CD4-positive, alpha-beta memory T cell (primary cell): ENCODE results near the gene KLHL1. TPM values are rescaled to one million over a fixed set of nuclear protein-coding genes. Genes with fewer than 3 reads are reported as not detected.

Experiments used
- CTCF ChIA-PET: fragments of 350-600 bp; sonication (Branson Sonifier 250); formaldehyde crosslinking; loops from one replicate; lab custom pipeline; 2021; ENCODE audit warnings: inconsistent platforms; ENCODE audit not compliant: partially characterized antibody; lab: Charles Lee
- POLR2A ChIA-PET: fragments of 350-600 bp; sonication (Branson Sonifier 250); formaldehyde crosslinking; loops from one replicate; lab custom pipeline; 2021; ENCODE audit not compliant: partially characterized antibody; lab: Charles Lee
- DNase-seq, 5 donors: peaks; one replicate each; pipeline versions ENCODE4 v3.0.0 to v3.0.0-alpha.2; 2020 to 2022; ENCODE audit warnings: mixed read lengths in 1 of 5
- H3K27ac ChIP-seq: one replicate; pipeline ENCODE4 v1.7.0; 2013; ENCODE audit warnings: low read depth, low read length
- H3K27me3 ChIP-seq: 2 replicates; pipeline ENCODE4 v1.7.0; 2013; ENCODE audit warnings: mild to moderate bottlenecking, low read length, moderate library complexity; ENCODE audit not compliant: insufficient read depth
- H3K36me3 ChIP-seq: 2 replicates; pipeline ENCODE4 v1.7.0; 2013; ENCODE audit warnings: mild to moderate bottlenecking, low read length, moderate library complexity; ENCODE audit not compliant: insufficient read depth
- H3K4me1 ChIP-seq: 2 replicates; pipeline ENCODE4 v1.7.0; 2013; ENCODE audit warnings: mild to moderate bottlenecking, low read length, moderate library complexity; ENCODE audit not compliant: insufficient read depth
- H3K4me3 ChIP-seq, 2 donors: one replicate each; pipeline ENCODE4 v1.7.0; 2013; ENCODE audit warnings: low read length in 2 of 2, mild to moderate bottlenecking in 1 of 2
- H3K9me3 ChIP-seq, 2 donors: one replicate each; pipeline ENCODE4 v1.7.0; 2013; ENCODE audit warnings: low read length in 2 of 2, control low read depth in 1 of 2; ENCODE audit not compliant: control insufficient read depth in 1 of 2
- H3K27ac Mint-ChIP-seq, 7 donors: one replicate each; pipeline ENCODE4 v1.8.0; 2020 to 2021; ENCODE audit warnings: mixed read lengths in 7 of 7, mild to moderate bottlenecking in 6 of 7, inconsistent platforms in 3 of 7, moderate library complexity in 3 of 7
- H3K27me3 Mint-ChIP-seq, 2 donors: one replicate each; pipeline ENCODE4 v1.8.0; 2020 to 2021; ENCODE audit warnings: mixed read lengths in 2 of 2
- H3K36me3 Mint-ChIP-seq, 2 donors: one replicate each; pipeline ENCODE4 v1.8.0; 2020 to 2021; ENCODE audit warnings: mixed read lengths in 2 of 2, inconsistent platforms in 1 of 2, mild to moderate bottlenecking in 1 of 2
- H3K4me1 Mint-ChIP-seq, 4 donors: one replicate each; pipeline ENCODE4 v1.8.0; 2020 to 2021; ENCODE audit warnings: mixed read lengths in 4 of 4, mild to moderate bottlenecking in 1 of 4
- H3K4me3 Mint-ChIP-seq, 8 donors: one replicate each; pipeline ENCODE4 v1.8.0; 2020 to 2021; ENCODE audit warnings: mixed read lengths in 8 of 8, mild to moderate bottlenecking in 7 of 8, moderate library complexity in 6 of 8, inconsistent platforms in 3 of 8
- H3K9me3 Mint-ChIP-seq, 8 donors: one replicate each; pipeline ENCODE4 v1.8.0; 2020 to 2021; ENCODE audit warnings: mixed read lengths in 8 of 8, mild to moderate bottlenecking in 5 of 8, inconsistent platforms in 3 of 8, moderate library complexity in 1 of 8
- intact Hi-C: fragments of 100-400 bp; cut with micrococcal nuclease; formaldehyde crosslinking; loops from one replicate; pipeline ENCODE4 v1.15.1; 2023
- polyA plus RNA-seq, 2 donors: library from polyadenylated mRNA; unstranded; fragments of 300-500 nt; fragmentation: Illumina TruSeq; gene quantifications; one replicate each; pipeline ENCODE4 v1.2.3, GENCODE V29; 2021
- total RNA-seq, 2 experiments: library from RNA; stranded (reverse); gene quantifications; one replicate each; pipeline ENCODE4 v1.2.3, GENCODE V29; 2021

The KLHL1 gene
- total and polyA plus RNA-seq, 4 experiments from 2014 or later: not detected

DNA sequence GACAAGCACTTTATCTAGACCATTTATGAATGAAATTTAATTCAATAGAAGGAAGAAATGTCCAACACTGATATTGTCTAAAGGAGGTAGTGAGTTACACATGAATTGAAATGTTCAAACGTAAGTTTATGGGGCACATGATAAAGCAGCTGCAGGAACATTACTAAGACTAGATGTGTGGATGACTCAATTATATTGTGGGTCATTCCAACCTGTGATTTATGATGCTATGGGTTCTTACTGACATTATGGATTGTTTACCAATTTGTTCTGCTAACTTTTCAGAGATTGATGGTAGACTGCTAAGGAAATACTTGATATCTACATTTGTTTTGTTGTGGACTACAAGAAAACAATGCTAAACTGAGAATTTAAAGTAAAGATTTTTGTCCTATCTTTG, 56.7 kb downstream of the KLHL1 start:
- Mint-ChIP-seq H3K36me3 (no peaks in the 10 kb centered on the region), H3K9me3 (peaks cover 2 to 36% (median 18%) of the 10 kb centered on the region in 8 donors), H3K27me3 (no peaks in the 10 kb centered on the region), H3K4me1 (no peaks in the 10 kb centered on the region), H3K4me3 (no peak overlapping the region), H3K27ac (no peak overlapping the region)
- Histone ChIP-seq H3K27me3 (no peaks in the 10 kb centered on the region), H3K4me3 (no peak overlapping the region), H3K27ac (no peak overlapping the region), H3K36me3 (no peaks in the 10 kb centered on the region), H3K4me1 (no peaks in the 10 kb centered on the region), H3K9me3 (peaks cover 0 to 3% of the 10 kb centered on the region in 2 donors)
- intact Hi-C loops: no loop called here
- DNase-seq: no peak
- ChIA-PET CTCF (no interaction called here), POLR2A (no interaction called here)

GRCh38 chr13:70043685-70044084, 64.6 kb downstream of the KLHL1 start:
- ChIA-PET POLR2A (no interaction called here), CTCF (no interaction called here)
- Histone ChIP-seq H3K36me3 (no peaks in the 10 kb centered on the region), H3K4me1 (no peaks in the 10 kb centered on the region), H3K27me3 (no peaks in the 10 kb centered on the region), H3K4me3 (no peak overlapping the region), H3K27ac (no peak overlapping the region), H3K9me3 (no peaks in the 10 kb centered on the region)
- H3K9me3 Mint-ChIP-seq: peaks cover 3 to 18% (median 12%) of the 10 kb centered on the region in 8 donors
- H3K4me1 Mint-ChIP-seq: no peaks in the 10 kb centered on the region
- intact Hi-C loops: no loop called here
- no peak overlapping the region for H3K27ac Mint-ChIP-seq
- no peak for DNase-seq
- H3K36me3 Mint-ChIP-seq: no peaks in the 10 kb centered on the region
- no peaks in the 10 kb centered on the region for H3K27me3 Mint-ChIP-seq
- no peak overlapping the region for H3K4me3 Mint-ChIP-seq

DNA sequence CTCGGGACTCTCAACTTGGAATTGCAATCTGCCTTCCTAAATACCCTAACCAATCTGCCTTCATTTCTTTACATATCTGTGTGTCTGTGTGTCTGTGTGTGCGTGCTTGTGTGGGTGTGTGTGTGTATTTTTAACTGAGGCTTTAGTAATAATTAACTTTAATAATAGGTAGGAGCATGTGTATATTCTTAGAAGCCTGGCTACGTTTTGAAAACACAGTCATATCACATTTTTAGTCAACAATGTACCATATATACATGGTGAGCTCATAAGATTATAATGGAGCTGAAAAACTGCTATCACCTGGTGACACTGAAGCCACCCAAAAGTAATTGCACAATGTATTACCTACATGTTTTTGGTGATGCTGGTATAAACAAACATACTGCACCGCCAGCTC, 66.1 kb downstream of the KLHL1 start:
- H3K27ac Mint-ChIP-seq: no peak overlapping the region

DNA sequence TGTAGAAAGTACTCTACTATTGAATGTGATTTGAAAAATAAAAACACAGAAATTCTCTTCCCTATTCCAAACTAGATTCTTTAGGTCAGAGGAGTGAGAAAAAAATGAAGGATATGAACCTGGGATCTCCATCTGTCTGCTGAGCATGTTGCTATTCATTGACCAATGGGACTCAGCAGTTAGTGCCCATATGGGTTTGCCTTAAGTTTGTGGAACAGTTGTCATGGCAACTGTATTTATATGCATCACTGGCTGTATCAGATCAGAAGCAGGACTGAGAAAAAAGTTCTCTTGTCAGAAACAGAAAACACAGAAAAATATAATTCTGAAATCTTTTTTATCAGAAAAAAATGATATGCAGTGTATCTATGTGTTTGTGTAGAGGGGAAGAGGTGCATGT, 74.0 kb downstream of the KLHL1 start:
- H3K9me3 Mint-ChIP-seq: peaks cover 0 to 19% (median 4%) of the 10 kb centered on the region in 8 donors
- Histone ChIP-seq H3K9me3 (no peaks in the 10 kb centered on the region), H3K27me3 (no peaks in the 10 kb centered on the region), H3K4me1 (no peaks in the 10 kb centered on the region), H3K27ac (no peak overlapping the region), H3K36me3 (no peaks in the 10 kb centered on the region), H3K4me3 (no peak overlapping the region)
- no peaks in the 10 kb centered on the region for H3K36me3 Mint-ChIP-seq
- no peak overlapping the region for H3K4me3 Mint-ChIP-seq
- intact Hi-C loops: no loop called here
- no peak overlapping the region for H3K27ac Mint-ChIP-seq
- H3K27me3 Mint-ChIP-seq: no peaks in the 10 kb centered on the region
- no peaks in the 10 kb centered on the region for H3K4me1 Mint-ChIP-seq
- no peak for DNase-seq
- POLR2A ChIA-PET: no interaction called here
- CTCF ChIA-PET: no interaction called here

More for the DNA sequence above, 66.1 kb downstream of the KLHL1 start:
- ChIA-PET POLR2A (no interaction called here), CTCF (no interaction called here)
- Histone ChIP-seq H3K4me3 (no peak overlapping the region), H3K36me3 (no peaks in the 10 kb centered on the region), H3K4me1 (no peaks in the 10 kb centered on the region), H3K27ac (no peak overlapping the region), H3K27me3 (no peaks in the 10 kb centered on the region), H3K9me3 (no peaks in the 10 kb centered on the region)
- no peaks in the 10 kb centered on the region for H3K36me3 Mint-ChIP-seq
- H3K27me3 Mint-ChIP-seq: no peaks in the 10 kb centered on the region
- H3K9me3 Mint-ChIP-seq: peaks cover 3 to 17% (median 14%) of the 10 kb centered on the region in 8 donors
- DNase-seq: no peak
- no peaks in the 10 kb centered on the region for H3K4me1 Mint-ChIP-seq
- intact Hi-C loops: no loop called here
- H3K4me3 Mint-ChIP-seq: no peak overlapping the region

DNA sequence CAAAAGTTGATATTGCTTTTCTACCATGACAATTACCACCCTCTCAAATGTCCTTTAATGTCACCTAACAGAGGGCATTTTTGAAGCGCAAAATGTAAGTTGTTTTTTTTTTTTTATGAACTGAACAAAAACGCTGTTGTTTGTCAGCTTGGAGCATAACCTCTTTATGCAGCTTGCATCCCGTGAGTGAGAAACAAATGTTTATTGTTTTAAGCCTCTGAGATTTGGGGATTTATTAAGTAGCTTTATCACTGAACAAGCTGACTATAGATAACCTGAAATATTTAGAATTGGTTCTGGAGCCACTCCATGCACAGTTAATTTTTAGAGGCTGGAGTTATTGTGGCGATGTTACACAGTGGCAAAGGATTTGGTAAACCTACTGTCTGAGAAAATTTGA, 80.7 kb downstream of the KLHL1 start:
- Mint-ChIP-seq H3K27me3 (no peaks in the 10 kb centered on the region), H3K27ac (no peak overlapping the region), H3K9me3 (peaks cover 0 to 14% (median 7%) of the 10 kb centered on the region in 8 donors), H3K4me1 (no peaks in the 10 kb centered on the region), H3K4me3 (no peak overlapping the region), H3K36me3 (no peaks in the 10 kb centered on the region)
- intact Hi-C loops: no loop called here
- no peak for DNase-seq
- H3K27ac ChIP-seq: no peak overlapping the region
- H3K36me3 ChIP-seq: no peaks in the 10 kb centered on the region
- no peaks in the 10 kb centered on the region for H3K4me1 ChIP-seq
- H3K9me3 ChIP-seq: no peaks in the 10 kb centered on the region
- CTCF ChIA-PET: no interaction called here
- no peaks in the 10 kb centered on the region for H3K27me3 ChIP-seq
- H3K4me3 ChIP-seq: no peak overlapping the region
- POLR2A ChIA-PET: no interaction called here

DNA sequence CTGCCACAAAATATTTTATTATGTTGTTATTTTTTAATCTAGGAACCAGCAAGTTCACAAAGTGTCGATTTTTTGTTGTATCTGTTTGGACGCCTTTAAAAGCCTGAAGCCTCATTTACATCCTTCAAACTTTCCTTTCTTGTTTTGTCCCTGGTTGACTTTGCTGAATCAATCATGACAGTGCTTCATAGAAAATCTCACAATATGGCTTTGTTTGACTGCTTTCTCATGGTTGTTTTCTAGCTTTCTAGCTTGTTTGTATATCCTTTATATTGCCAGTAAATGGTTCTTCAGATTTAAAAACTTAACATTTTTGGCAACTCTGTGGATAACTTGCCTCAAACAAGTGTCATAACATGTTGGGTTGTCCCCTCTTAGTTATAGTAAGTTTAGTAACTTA, 84.7 kb downstream of the KLHL1 start:
- Mint-ChIP-seq H3K27me3 (no peaks in the 10 kb centered on the region), H3K4me1 (no peaks in the 10 kb centered on the region), H3K9me3 (peaks cover 0 to 11% (median 6%) of the 10 kb centered on the region in 8 donors), H3K36me3 (no peaks in the 10 kb centered on the region), H3K27ac (no peak overlapping the region), H3K4me3 (no peak overlapping the region)
- no peak overlapping the region for H3K4me3 ChIP-seq
- no peaks in the 10 kb centered on the region for H3K4me1 ChIP-seq
- no peaks in the 10 kb centered on the region for H3K27me3 ChIP-seq
- H3K27ac ChIP-seq: no peak overlapping the region
- DNase-seq: no peak
- POLR2A ChIA-PET: no interaction called here
- no peaks in the 10 kb centered on the region for H3K9me3 ChIP-seq
- intact Hi-C loops: no loop called here
- no peaks in the 10 kb centered on the region for H3K36me3 ChIP-seq
- CTCF ChIA-PET: no interaction called here

DNA sequence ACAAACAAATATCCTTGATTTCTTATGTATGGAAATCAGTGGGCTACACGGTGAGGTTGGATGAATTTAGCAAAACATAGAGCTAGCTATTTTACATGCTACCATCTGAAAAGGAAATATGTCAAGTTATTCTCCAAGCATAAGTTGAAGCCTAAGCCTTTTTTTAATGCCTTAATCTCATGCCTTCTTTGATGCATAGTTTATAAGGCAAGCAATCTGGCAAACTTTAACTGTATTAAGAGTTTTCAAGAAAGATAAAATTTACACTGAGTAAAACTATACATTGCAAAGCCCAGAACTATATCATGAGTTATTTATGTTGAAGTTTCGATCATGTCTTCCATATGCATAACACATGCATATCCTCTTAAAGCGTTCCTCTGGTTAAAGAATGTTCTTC, 85.6 kb downstream of the KLHL1 start:
- POLR2A ChIA-PET: no interaction called here
- peaks cover 0 to 7% (median 4%) of the 10 kb centered on the region in 8 donors for H3K9me3 Mint-ChIP-seq
- H3K27ac ChIP-seq: no peak overlapping the region
- no peaks in the 10 kb centered on the region for H3K4me1 Mint-ChIP-seq
- H3K27me3 Mint-ChIP-seq: no peaks in the 10 kb centered on the region
- intact Hi-C loops: no loop called here
- no peak overlapping the region for H3K4me3 Mint-ChIP-seq
- H3K27me3 ChIP-seq: no peaks in the 10 kb centered on the region
- H3K27ac Mint-ChIP-seq: no peak overlapping the region
- H3K36me3 ChIP-seq: no peaks in the 10 kb centered on the region
- H3K36me3 Mint-ChIP-seq: no peaks in the 10 kb centered on the region
- H3K4me3 ChIP-seq: no peak overlapping the region
- DNase-seq: no peak
- CTCF ChIA-PET: no interaction called here
- no peaks in the 10 kb centered on the region for H3K4me1 ChIP-seq
- no peaks in the 10 kb centered on the region for H3K9me3 ChIP-seq

GRCh38 chr13:70016116-70016515, 92.1 kb downstream of the KLHL1 start:
- no peak overlapping the region for H3K4me3 Mint-ChIP-seq
- Histone ChIP-seq H3K4me1 (no peaks in the 10 kb centered on the region), H3K27me3 (no peaks in the 10 kb centered on the region), H3K36me3 (no peaks in the 10 kb centered on the region), H3K9me3 (peaks cover 0 to 6% of the 10 kb centered on the region in 2 donors), H3K27ac (no peak overlapping the region), H3K4me3 (no peak overlapping the region)
- no peak for DNase-seq
- CTCF ChIA-PET: no interaction called here
- no peaks in the 10 kb centered on the region for H3K27me3 Mint-ChIP-seq
- H3K36me3 Mint-ChIP-seq: no peaks in the 10 kb centered on the region
- no peak overlapping the region for H3K27ac Mint-ChIP-seq
- POLR2A ChIA-PET: no interaction called here
- intact Hi-C loops: no loop called here
- H3K9me3 Mint-ChIP-seq: peaks cover 0 to 13% (median 6%) of the 10 kb centered on the region in 8 donors
- H3K4me1 Mint-ChIP-seq: no peaks in the 10 kb centered on the region
